Stimulated activated CD8-positive, alpha-beta memory T cell treated with anti-CD3 and anti-CD28 coated beads, Interleukin-2, amount 100 ng/mL, for 48 hours (primary cell): ENCODE data around the gene RMND5A.

Experiments
- DNase-seq, 2 donors: peaks; one replicate each; pipeline ENCODE4 v3.0.0-alpha.2; 2020; ENCODE audit warnings: low read depth in 2 of 2

The RMND5A gene

GRCh38 chr2:86791573-86791972, 71.5 kb downstream of the RMND5A start:
- no peak for DNase-seq

GRCh38 chr2:86793752-86794151, 73.7 kb downstream of the RMND5A start:
- DNase-seq: no peak

GRCh38 chr2:86794861-86795260, 74.8 kb downstream of the RMND5A start:
- no peak for DNase-seq

- no peak for DNase-seq
Measured at GRCh38 chr2:86800856-86801567, 80.9 kb downstream of the RMND5A start.

GRCh38 chr2:86806059-86806857, 86.2 kb downstream of the RMND5A start:
- DNase-seq: no peak

GRCh38 chr2:86807133-86807467, 87.0 kb downstream of the RMND5A start:
- no peak for DNase-seq

GRCh38 chr2:86807468-86808275, 87.6 kb downstream of the RMND5A start:
- peak; percentile 68 to 74 for DNase-seq

GRCh38 chr2:86808315-86809161, 88.4 kb downstream of the RMND5A start:
- DNase-seq: peak; percentile 91 to 94

- no peak for DNase-seq
Measured at GRCh38 chr2:86809481-86810121, 89.5 kb downstream of the RMND5A start.

GRCh38 chr2:86815611-86816010, 95.5 kb downstream of the RMND5A start:
- no peak for DNase-seq

GRCh38 chr2:86818114-86818801, 98.2 kb downstream of the RMND5A start:
- no peak for DNase-seq

GRCh38 chr2:86818957-86819356, 98.9 kb downstream of the RMND5A start:
- no peak for DNase-seq

GRCh38 chr2:86821306-86821705, 101.2 kb downstream of the RMND5A start:
- DNase-seq: no peak

- DNase-seq: no peak
Measured at GRCh38 chr2:86821842-86822241, 101.8 kb downstream of the RMND5A start.

GRCh38 chr2:86822668-86823345, 102.7 kb downstream of the RMND5A start:
- DNase-seq: no peak

GRCh38 chr2:86825036-86825692, 105.1 kb downstream of the RMND5A start:
- DNase-seq: no peak

- no peak for DNase-seq
Measured at GRCh38 chr2:86825693-86826381, 105.7 kb downstream of the RMND5A start.

GRCh38 chr2:86826951-86827350, 106.9 kb downstream of the RMND5A start:
- DNase-seq: no peak
